Right lobe of liver (tissue), 6 donors: ENCODE data around the gene EGFL8. TPM values are rescaled to one million over a fixed set of nuclear protein-coding genes. Genes with fewer than 3 reads are reported as not detected.

Source experiments
- ATAC-seq, 4 donors: fragments of 200-7000 bp; cut with Tn5 transposase; one replicate each; pipeline ENCODE4 v1.9.1; 2020; ENCODE audit warnings: mild to moderate bottlenecking in 4 of 4, moderate library complexity in 4 of 4
- DNase-seq, 3 donors: peaks; one replicate each; pipeline ENCODE4 v3.0.0-alpha.2; 2020
- H3K27ac ChIP-seq, 3 donors: fragments of 200-600 bp; one replicate each; pipeline ENCODE4 v1.8.0; 2022
- H3K27me3 ChIP-seq, 2 donors: fragments of 200-600 bp; one replicate each; pipeline ENCODE4 v1.8.0; 2022
- H3K36me3 ChIP-seq, 4 donors: fragments of 200-600 bp; sonication (generic) in 1 of 4; one replicate each; pipeline versions ENCODE4 v1.5.1 to v1.8.0; 2017 to 2022; ENCODE audit warnings: control low read depth in 1 of 4
- H3K4me1 ChIP-seq, 4 donors: fragments of 200-600 bp; sonication (generic) in 1 of 4; one replicate each; pipeline versions ENCODE4 v1.5.1 to v1.8.0; 2017 to 2022; ENCODE audit warnings: control low read depth in 1 of 4
- H3K4me3 ChIP-seq, 3 donors: fragments of 200-600 bp; one replicate each; pipeline ENCODE4 v1.8.0; 2022
- H3K9me3 ChIP-seq, 4 donors: fragments of 200-600 bp; sonication (generic) in 1 of 4; one replicate each; pipeline versions ENCODE4 v1.5.1 to v1.8.0; 2017 to 2022; ENCODE audit warnings: control low read depth in 1 of 4
- POLR2A ChIP-seq: fragments of 450-650 bp; IDR thresholded peaks from one replicate; pipeline ENCODE4 v1.6.1; 2017; ENCODE audit warnings: antibody characterized with exemption, mild to moderate bottlenecking
- WGBS: methylation state at CpG from one replicate; pipeline ENCODE4 v1.1.6; 2018; ENCODE audit warnings: low coverage, low lambda C conversion rate; ENCODE audit not compliant: insufficient coverage; ENCODE audit errors: missing lambda C conversion rate; 5-methylcytosine and 5-hydroxymethylcytosine counted together
- intact Hi-C, 2 donors: fragments of 100-400 bp; cut with DNase I; formaldehyde crosslinking; loops; one replicate each; pipeline versions ENCODE4 v1.11.2 to v1.14.1; 2022
- long read RNA-seq: library from polyadenylated mRNA; unstranded; transcript quantifications from one replicate; pipeline ENCODE4 v2.0.0, GENCODE V29; 2019
- total RNA-seq, 6 experiments: library from RNA; depleted of rRNA in 2 of 6; stranded (reverse); fragments of >200 nt in 2 of 6; fragmentation: NEBNext Ultra II Directional in 3 of 6; extraction: Animal tissue kit (Norgen Biotek cat#: 25700) in 3 of 6; gene quantifications; one replicate each; pipeline versions ENCODE4 v1.1.0 to v1.2.4, GENCODE V29; 2016 to 2023
- TF ChIP-seq, protein P1 (sequence below), 4 donors: fragments of 200-600 bp in 3 of 4; fragments of 450-650 bp in 1 of 4; IDR thresholded peaks; one replicate each; pipeline versions ENCODE4 v1.5.1 to v1.8.0; 2016 to 2022; ENCODE audit warnings: antibody characterized with exemption in 4 of 4, mild to moderate bottlenecking in 2 of 4
- donor health status: DM: no; HTN: yes; CAD: no.
- donor health status: DM: no; HTN: no; CAD: no.
- donor health status: DM: no; HTN: no; CAD: no.
- donor health status: DM: no; HTN: yes; CAD: no.
- donor health status: DM: no; HTN: yes; CAD: no.

The EGFL8 gene
- total RNA-seq = 1 to 10 TPM; 1.4 to 6.0 (median 4.2) TPM
- long read RNA-seq = 0 reads

DNA sequence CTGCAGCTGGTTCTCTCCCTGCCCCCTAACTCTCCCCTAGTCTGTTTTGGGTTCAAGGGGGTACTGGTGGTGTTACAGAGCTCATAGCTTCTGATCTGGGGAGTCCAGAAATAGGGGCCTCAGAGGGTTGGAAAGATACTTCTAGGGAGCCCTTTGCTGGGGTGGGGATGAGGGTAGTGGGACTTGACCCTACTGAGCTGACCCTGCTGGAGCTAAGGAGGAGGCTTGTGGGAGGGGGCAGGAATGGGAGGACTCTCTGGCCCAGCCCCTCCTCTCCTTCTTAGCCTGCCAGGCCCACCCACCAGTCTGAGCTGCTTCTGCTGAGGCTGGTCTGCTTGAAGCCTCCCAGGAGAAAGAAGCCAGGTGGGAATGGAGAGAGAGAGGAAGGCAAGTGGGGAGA is at the start of gene EGFL8:
TSS of gene EGFL8 (plus strand) at position 301 of the 400 bp plus-strand sequence. CDS start 1,571 bp downstream, outside the sequence.
- no peak within 1 kb of the TSS for H3K4me3 ChIP-seq
- no peaks in the 10 kb centered on the region for H3K27me3 ChIP-seq
- peaks cover 0 to 12% (median 4%) of the 10 kb centered on the region in 4 donors for H3K36me3 ChIP-seq
- H3K9me3 ChIP-seq = no peaks in the 10 kb centered on the region
- TF ChIP-seq, protein P1, sequence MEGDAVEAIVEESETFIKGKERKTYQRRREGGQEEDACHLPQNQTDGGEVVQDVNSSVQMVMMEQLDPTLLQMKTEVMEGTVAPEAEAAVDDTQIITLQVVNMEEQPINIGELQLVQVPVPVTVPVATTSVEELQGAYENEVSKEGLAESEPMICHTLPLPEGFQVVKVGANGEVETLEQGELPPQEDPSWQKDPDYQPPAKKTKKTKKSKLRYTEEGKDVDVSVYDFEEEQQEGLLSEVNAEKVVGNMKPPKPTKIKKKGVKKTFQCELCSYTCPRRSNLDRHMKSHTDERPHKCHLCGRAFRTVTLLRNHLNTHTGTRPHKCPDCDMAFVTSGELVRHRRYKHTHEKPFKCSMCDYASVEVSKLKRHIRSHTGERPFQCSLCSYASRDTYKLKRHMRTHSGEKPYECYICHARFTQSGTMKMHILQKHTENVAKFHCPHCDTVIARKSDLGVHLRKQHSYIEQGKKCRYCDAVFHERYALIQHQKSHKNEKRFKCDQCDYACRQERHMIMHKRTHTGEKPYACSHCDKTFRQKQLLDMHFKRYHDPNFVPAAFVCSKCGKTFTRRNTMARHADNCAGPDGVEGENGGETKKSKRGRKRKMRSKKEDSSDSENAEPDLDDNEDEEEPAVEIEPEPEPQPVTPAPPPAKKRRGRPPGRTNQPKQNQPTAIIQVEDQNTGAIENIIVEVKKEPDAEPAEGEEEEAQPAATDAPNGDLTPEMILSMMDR (IDR thresholded peaks at IDR 0.05) = no peak
- no peak for TF ChIP-seq POLR2A
- DNase-seq = no peak
- intact Hi-C loops = no loop called here
- ATAC-seq = no peak
- no peaks in the 10 kb centered on the region for H3K4me1 ChIP-seq
- H3K27ac ChIP-seq = no peak within 1 kb of the TSS

DNA sequence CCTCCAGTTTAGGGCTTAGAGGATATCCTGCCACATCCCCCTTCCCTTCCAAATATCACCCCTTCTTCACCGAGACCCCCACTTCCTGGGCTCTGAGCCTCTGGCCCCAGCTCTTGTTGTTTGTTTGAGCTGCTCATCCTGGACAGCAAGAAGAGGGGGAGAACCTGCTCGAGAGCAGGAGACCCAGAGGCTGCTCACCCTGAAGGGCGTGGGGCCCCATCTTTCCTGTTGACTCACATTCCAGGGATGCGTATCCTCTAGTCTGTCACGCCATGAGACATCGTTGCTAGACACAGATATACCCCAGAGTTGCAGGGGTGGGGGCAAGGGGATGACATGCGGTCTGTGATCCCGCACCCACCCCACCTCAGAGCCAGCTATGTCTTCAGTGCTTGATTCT is 49.6 kb upstream of the EGFL8 start:
- DNase-seq (no peak), ATAC-seq (no peak)
- H3K9me3 ChIP-seq = no peaks in the 10 kb centered on the region
- no peak overlapping the region for H3K4me3 ChIP-seq
- TF ChIP-seq, protein P1 (IDR thresholded peaks at IDR 0.05) = no peak
- TF ChIP-seq POLR2A = no peak
- peaks cover 2 to 32% (median 21%) of the 10 kb centered on the region in 4 donors for H3K36me3 ChIP-seq
- intact Hi-C loops = loop anchor here (5.0 kb wide), 2 partner anchors 38 to 43 kb away; partner anchors contain the start of genes PPT2 (in 1 of the 2) and PRRT1 (in 1 of the 2)
- H3K27me3 ChIP-seq = no peaks in the 10 kb centered on the region
- H3K4me1 ChIP-seq = peaks cover 0 to 17% (median 5%) of the 10 kb centered on the region in 4 donors
- 56% methylated on average over 8 of the region's 8 CpGs for WGBS
- H3K27ac ChIP-seq = no peak overlapping the region

DNA sequence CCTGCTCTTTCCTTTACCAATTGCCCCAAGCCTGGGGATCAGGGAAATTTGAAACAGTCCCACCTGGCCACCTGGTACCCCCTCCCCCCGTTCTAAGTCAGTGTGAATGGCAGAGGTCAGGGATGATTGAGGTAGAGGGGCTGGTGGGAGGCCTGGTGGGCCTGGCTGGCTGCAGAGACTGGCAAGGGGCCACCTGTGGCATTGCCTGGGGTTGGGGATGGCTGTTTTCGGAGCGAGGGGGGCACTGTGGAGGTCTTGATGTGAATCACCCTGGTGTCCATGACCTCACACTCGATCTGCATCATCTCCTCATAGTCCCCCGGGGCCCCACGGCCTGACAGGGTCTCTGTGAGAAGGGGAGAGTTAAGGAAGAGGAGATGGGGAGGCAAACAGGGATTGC is 48.8 kb upstream of the EGFL8 start:
- no peak overlapping the region for H3K27ac ChIP-seq
- no peaks in the 10 kb centered on the region for H3K27me3 ChIP-seq
- H3K4me1 ChIP-seq = peaks cover 0 to 16% (median 5%) of the 10 kb centered on the region in 4 donors
- TF ChIP-seq POLR2A = no peak
- TF ChIP-seq, protein P1 (IDR thresholded peaks at IDR 0.05) = no peak
- WGBS = 89% methylated on average over 6 of the region's 6 CpGs
- DNase-seq (no peak), ATAC-seq (no peak)
- no peak overlapping the region for H3K4me3 ChIP-seq
- H3K36me3 ChIP-seq = peaks cover 2 to 39% (median 24%) of the 10 kb centered on the region in 4 donors
- no peaks in the 10 kb centered on the region for H3K9me3 ChIP-seq
- intact Hi-C loops = loop anchor here (5.0 kb wide), 2 partner anchors 37 to 42 kb away; partner anchors contain the start of genes PPT2 (in 1 of the 2) and PRRT1 (in 1 of the 2)

DNA sequence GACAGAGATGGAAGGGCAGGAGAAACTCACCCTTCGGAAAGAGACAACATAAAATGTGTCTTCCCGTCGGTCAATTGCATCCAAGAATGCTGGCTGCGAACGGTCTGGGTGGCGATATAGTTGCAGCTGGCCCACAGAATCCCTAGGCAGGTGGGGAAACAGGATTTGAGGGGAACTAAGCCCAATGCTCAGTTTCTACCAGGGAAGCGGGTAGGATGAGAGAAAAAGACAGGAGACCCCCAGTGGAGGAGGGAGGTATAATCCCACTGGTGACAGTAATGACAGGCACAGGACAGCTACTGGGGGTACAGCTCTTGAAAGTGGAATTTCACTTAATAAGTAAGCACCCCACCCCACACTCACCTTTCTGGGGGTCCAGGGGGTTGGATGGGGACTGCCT is 47.7 kb upstream of the EGFL8 start:
- 70% methylated on average over 5 of the region's 7 CpGs for WGBS
- peaks cover 2 to 50% (median 30%) of the 10 kb centered on the region in 4 donors for H3K36me3 ChIP-seq
- DNase-seq = no peak

More for the DNA sequence above, 47.7 kb upstream of the EGFL8 start:
- ATAC-seq = no peak
- no peak overlapping the region for H3K27ac ChIP-seq
- no peaks in the 10 kb centered on the region for H3K27me3 ChIP-seq
- H3K9me3 ChIP-seq = no peaks in the 10 kb centered on the region
- intact Hi-C loops = loop anchor here (5.0 kb wide), 2 partner anchors 36 to 41 kb away; partner anchors contain the start of genes PPT2 (in 1 of the 2) and PRRT1 (in 1 of the 2)
- peaks cover 0 to 11% (median 5%) of the 10 kb centered on the region in 4 donors for H3K4me1 ChIP-seq
- H3K4me3 ChIP-seq = no peak overlapping the region
- no peak for TF ChIP-seq POLR2A
- TF ChIP-seq, protein P1 (IDR thresholded peaks at IDR 0.05) = peak in 2 of 4 donors; percentile 11 to 22
